Uterus (tissue), 4 donors: ENCODE results near the gene NCBP1. TPM values are rescaled to one million over a fixed set of nuclear protein-coding genes. Genes with fewer than 3 reads are reported as not detected.

Experiments
- DNase-seq, 2 donors: peaks; one replicate each; pipeline ENCODE4 v3.0.0-alpha.2; 2019 to 2020
- H3K27ac ChIP-seq, 2 donors: fragments of 200-600 bp; sonication (generic); 1 replicate in 1 of 2; 2 replicates in 1 of 2; pipeline ENCODE4 v1.5.1; 2016 to 2018
- H3K27me3 ChIP-seq, 2 donors: fragments of 200-600 bp; sonication (generic); one replicate each; pipeline ENCODE4 v1.5.1; 2018 to 2019; ENCODE audit warnings: control low read depth in 1 of 2
- H3K36me3 ChIP-seq, 2 donors: fragments of 200-600 bp; sonication (generic); one replicate each; pipeline ENCODE4 v1.5.1; 2019; ENCODE audit warnings: control low read depth in 1 of 2
- H3K4me1 ChIP-seq, 2 donors: fragments of 200-600 bp; sonication (generic); one replicate each; pipeline ENCODE4 v1.5.1; 2018 to 2019; ENCODE audit warnings: control low read depth in 1 of 2
- H3K4me3 ChIP-seq, 2 donors: fragments of 200-600 bp; sonication (generic); 1 replicate in 1 of 2; 2 replicates in 1 of 2; pipeline ENCODE4 v1.5.1; 2018 to 2019; ENCODE audit warnings: mild to moderate bottlenecking in 1 of 2
- H3K9me3 ChIP-seq, 2 donors: fragments of 200-600 bp; sonication (generic); one replicate each; pipeline ENCODE4 v1.5.1; 2019; ENCODE audit warnings: control low read depth in 1 of 2
- POLR2A ChIP-seq, 2 donors: fragments of 450-650 bp; IDR thresholded peaks; one replicate each; pipeline ENCODE4 v1.6.1; 2016; ENCODE audit warnings: antibody characterized with exemption in 2 of 2, mild to moderate bottlenecking in 1 of 2, moderate library complexity in 1 of 2
- intact Hi-C: fragments of 100-400 bp; cut with DNase I; formaldehyde crosslinking; loops from one replicate; pipeline ENCODE4 v1.15.1; 2023; ENCODE audit warnings: low total_unique reads
- total RNA-seq, 4 donors: library from RNA; depleted of rRNA in 3 of 4; stranded (reverse); fragments of >200 nt in 3 of 4; gene quantifications; one replicate each; pipeline versions ENCODE4 v1.1.0 to v1.2.4, GENCODE V29; 2014 to 2023
- TF ChIP-seq, protein P1 (sequence below), 4 experiments: fragments of 200-600 bp in 2 of 4; fragments of 450-650 bp in 2 of 4; sonication (generic) in 2 of 4; IDR thresholded peaks; one replicate each; pipeline ENCODE4 v1.5.1; 2016 to 2019; ENCODE audit warnings: antibody characterized with exemption in 4 of 4, mild to moderate bottlenecking in 2 of 4, moderate library complexity in 1 of 4
- donor health status: DM: yes; HTN: yes; CAD: no.

NCBP1 gene
- total RNA-seq, 4 donors from 2014 or later = 3.5 to 47.6 (median 24.0) TPM

DNA sequence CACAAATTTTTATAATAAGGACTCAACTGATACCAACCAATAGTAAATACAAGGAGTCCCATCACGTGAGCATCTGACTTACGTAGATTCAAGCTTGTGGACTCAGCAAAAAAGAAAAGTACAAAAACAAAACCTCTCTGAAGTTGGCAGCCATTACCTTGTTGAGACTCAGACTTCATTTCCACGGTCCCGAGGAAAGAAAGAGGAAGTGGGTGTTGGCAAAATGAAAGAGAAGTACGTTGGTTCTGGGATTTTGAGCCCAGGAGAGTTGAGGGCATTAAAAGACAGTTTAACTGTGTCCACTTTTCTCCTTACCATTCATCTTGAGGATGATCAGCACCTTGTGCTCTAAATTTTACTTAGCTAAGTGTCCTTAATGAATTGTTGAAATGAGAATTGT is 26.7 kb downstream of the NCBP1 start:
- no peak overlapping the region for H3K27ac ChIP-seq
- no peaks in the 10 kb centered on the region for H3K36me3 ChIP-seq
- DNase-seq = no peak
- TF ChIP-seq, protein P1, sequence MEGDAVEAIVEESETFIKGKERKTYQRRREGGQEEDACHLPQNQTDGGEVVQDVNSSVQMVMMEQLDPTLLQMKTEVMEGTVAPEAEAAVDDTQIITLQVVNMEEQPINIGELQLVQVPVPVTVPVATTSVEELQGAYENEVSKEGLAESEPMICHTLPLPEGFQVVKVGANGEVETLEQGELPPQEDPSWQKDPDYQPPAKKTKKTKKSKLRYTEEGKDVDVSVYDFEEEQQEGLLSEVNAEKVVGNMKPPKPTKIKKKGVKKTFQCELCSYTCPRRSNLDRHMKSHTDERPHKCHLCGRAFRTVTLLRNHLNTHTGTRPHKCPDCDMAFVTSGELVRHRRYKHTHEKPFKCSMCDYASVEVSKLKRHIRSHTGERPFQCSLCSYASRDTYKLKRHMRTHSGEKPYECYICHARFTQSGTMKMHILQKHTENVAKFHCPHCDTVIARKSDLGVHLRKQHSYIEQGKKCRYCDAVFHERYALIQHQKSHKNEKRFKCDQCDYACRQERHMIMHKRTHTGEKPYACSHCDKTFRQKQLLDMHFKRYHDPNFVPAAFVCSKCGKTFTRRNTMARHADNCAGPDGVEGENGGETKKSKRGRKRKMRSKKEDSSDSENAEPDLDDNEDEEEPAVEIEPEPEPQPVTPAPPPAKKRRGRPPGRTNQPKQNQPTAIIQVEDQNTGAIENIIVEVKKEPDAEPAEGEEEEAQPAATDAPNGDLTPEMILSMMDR (IDR thresholded peaks at IDR 0.05) = no peak
- TF ChIP-seq POLR2A (IDR thresholded peaks at IDR 0.05) = no peak
- no peaks in the 10 kb centered on the region for H3K9me3 ChIP-seq
- intact Hi-C loops = no loop called here
- H3K4me3 ChIP-seq = no peak overlapping the region
- no peaks in the 10 kb centered on the region for H3K27me3 ChIP-seq
- H3K4me1 ChIP-seq = no peaks in the 10 kb centered on the region

DNA sequence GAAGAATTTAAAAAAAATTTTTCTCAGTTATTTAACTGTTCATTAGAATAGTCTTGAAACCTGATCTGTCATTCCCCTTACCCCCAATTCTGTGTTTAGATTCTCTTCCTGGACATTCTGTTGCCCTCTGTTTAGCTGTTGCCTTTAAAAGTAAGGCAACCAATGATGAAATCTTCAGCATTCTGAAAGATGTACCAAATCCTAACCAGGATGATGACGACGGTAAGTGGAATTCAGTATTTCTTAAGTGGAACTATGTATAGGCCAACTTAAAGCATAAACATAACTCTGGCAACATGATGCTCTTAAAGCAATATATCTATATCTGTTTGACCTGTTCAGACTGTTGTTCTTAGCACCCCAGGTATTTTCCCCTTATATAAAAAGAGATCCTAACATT is 27.2 kb downstream of the NCBP1 start:
- H3K36me3 ChIP-seq = no peaks in the 10 kb centered on the region
- no peak for TF ChIP-seq POLR2A (IDR thresholded peaks at IDR 0.05)
- TF ChIP-seq, protein P1 (IDR thresholded peaks at IDR 0.05) = no peak
- H3K27ac ChIP-seq = no peak overlapping the region
- no peak for DNase-seq
- no peaks in the 10 kb centered on the region for H3K27me3 ChIP-seq
- H3K4me1 ChIP-seq = no peaks in the 10 kb centered on the region
- intact Hi-C loops = no loop called here
- H3K9me3 ChIP-seq = no peaks in the 10 kb centered on the region
- H3K4me3 ChIP-seq = no peak overlapping the region

DNA sequence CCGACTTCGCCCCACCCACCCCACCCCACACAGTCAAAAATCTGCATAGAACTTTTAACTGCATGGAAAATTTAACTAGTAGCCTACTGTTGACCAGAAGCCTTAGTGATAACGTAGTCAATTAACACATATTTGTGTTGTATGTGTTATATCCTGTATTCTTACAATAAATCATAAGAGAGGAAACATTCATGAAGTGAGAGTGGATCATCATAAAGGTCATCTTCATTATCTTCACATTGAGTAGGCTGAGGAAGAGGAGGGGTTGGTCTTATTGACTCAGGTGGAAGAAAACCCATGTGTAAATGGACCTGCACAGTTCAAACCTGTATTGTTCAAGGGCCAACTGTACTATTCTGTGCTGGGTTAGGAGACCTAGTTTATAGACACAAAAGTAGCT is 32.1 kb downstream of the NCBP1 start:
- H3K36me3 ChIP-seq = no peaks in the 10 kb centered on the region
- intact Hi-C loops = no loop called here
- H3K9me3 ChIP-seq = no peaks in the 10 kb centered on the region
- DNase-seq = no peak
- no peak overlapping the region for H3K4me3 ChIP-seq
- no peaks in the 10 kb centered on the region for H3K27me3 ChIP-seq
- H3K27ac ChIP-seq = no peak overlapping the region
- TF ChIP-seq, protein P1 (IDR thresholded peaks at IDR 0.05) = no peak
- no peak for TF ChIP-seq POLR2A (IDR thresholded peaks at IDR 0.05)
- H3K4me1 ChIP-seq = no peaks in the 10 kb centered on the region

DNA sequence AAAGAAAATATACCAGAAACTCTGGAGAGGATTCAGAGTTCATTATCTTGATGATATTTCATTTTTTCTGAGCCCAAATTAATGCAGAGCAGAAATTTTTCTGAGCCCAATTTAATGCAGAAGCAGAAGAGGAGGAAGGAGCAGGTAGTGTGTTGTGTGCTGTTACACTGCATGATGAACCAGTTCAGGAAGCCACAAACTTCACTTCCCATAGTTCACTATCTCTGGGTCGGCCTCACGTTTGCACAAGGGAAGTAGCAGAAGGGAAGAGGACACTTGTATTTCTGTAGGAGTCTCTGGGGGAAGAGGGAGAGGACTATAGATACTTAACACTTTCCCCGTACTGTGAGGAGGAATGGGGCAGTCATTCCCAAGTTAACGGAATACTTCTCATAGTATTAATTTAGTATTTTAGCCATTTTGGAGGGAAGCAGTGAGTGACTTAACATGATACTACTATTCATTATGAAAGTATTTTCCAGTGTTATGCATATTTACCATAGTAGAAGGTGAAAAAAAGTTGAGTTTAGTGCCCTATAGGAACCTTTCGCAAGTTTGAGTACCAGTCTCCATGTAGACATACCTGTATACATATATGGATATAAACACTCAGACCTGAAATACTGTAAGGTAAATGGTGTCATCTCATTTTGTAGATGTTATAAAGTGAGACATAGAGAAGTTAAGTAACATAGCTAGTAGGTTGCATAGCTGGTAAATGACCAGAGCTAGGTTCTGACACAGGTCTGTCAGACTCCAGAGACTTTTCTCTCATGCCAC is 33.5 kb downstream of the NCBP1 start:
- Histone ChIP-seq H3K4me1 (no peaks in the 10 kb centered on the region), H3K9me3 (no peaks in the 10 kb centered on the region), H3K4me3 (no peak overlapping the region), H3K27ac (no peak overlapping the region), H3K27me3 (no peaks in the 10 kb centered on the region), H3K36me3 (no peaks in the 10 kb centered on the region)
- DNase-seq = no peak
- intact Hi-C loops = no loop called here
- TF ChIP-seq, protein P1 (IDR thresholded peaks at IDR 0.05) = no peak
- TF ChIP-seq POLR2A (IDR thresholded peaks at IDR 0.05) = no peak

DNA sequence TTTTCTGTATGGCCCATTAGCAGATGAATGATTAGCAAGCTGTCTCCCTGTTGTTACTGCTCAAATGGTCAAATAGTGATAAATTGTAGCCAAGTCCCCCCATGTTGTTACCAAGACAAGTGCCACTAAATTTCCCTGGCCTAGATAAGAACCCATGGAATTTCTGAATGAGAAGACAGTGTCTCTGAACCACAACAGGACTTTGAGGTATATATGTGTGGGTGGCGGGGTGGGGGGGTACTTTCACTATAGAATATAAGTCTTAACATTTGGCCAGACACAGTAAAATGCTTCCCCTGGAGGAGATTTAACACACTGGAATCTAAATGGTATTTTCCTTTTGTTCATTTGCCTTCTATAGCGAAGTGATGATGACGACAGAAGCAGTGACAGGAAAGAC is 34.9 kb downstream of the NCBP1 start:
- no peak overlapping the region for H3K4me3 ChIP-seq
- no peaks in the 10 kb centered on the region for H3K9me3 ChIP-seq
- no peaks in the 10 kb centered on the region for H3K4me1 ChIP-seq
- H3K27ac ChIP-seq = no peak overlapping the region
- H3K27me3 ChIP-seq = no peaks in the 10 kb centered on the region
- TF ChIP-seq POLR2A (IDR thresholded peaks at IDR 0.05) = no peak
- TF ChIP-seq, protein P1 (IDR thresholded peaks at IDR 0.05) = no peak
- no peak for DNase-seq
- H3K36me3 ChIP-seq = no peaks in the 10 kb centered on the region
- intact Hi-C loops = no loop called here
